ENCODE data around the gene ICAM2.
"Not testable (repeated sequence)": the region's sequence is repeated elsewhere in the genome, so short reads cannot be mapped to it uniquely, and the experiment has no call there.

The ICAM2 gene

DNA sequence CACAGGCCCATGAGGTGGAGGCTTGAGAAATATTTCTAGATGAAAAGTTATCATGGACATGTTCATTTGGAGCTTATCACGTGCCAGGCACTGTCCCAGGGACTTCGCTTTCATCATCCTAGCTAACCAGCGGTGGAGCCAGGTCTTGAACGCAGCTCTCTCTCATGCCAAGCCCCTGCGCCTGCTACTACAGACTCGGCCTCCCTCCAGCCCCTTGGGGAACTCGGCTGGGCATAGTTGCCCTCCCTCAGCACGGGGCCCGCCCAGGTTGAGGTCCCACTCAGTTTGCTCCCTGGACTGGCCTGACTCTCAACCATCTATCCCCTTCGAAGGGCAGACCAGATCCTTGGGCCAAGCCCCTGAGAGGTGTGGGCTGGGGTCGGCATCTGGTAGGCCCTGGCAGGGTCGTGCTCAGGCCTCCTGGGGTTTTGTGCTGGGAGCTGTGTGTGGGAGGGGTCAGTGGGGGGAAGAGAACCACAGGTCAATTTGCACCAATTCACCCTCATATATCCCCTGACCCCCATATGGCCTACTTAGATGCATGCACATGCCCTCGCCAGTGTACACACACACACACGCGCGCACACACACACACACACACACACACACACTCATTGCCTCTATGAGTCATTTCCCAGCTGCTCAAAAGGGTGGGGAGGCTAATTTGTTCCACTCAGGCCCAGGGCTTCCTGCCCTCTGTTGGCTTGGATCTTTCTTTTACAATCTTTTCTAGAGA is 35.6 kb downstream of the ICAM2 start:
- H3K9me3 Mint-ChIP-seq, result peaks cover 5 to 15% of the 10 kb centered on the region in 2 donors
- H3K4me3 Mint-ChIP-seq, result peak overlapping the region in 1 of 2 donors; percentile 31
- ATAC-seq (peak; percentile 90), DNase-seq (peak; percentile 68 to 74)
- peaks cover 36% of the 10 kb centered on the region for H3K4me1 Mint-ChIP-seq
- no peaks in the 10 kb centered on the region for H3K27me3 Mint-ChIP-seq
- H3K27ac Mint-ChIP-seq, result peak overlapping the region; percentile 78 to 83

DNA sequence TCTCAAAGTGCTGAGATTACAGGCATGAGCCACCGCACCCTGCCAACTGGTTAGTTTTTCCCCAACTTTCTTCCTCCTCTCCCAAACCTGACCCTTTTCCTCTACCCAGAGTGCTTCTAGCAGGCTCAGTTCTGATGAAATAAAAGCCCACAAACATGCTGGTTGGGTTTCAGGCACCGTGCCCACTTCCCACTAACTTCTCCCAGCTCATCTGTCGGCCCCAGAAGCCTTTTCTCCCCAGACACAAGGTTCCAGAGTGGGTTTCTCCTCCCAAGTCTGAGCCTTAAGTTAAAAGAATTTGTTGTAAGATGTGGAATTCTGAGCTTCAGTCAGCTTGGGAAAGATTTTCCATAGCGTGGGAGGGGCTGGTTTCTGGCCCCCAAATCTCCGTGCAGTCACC is 36.2 kb downstream of the ICAM2 start:
- ATAC-seq, result no peak
- Mint-ChIP-seq H3K4me1 (peaks cover 34% of the 10 kb centered on the region), H3K4me3 (no peak overlapping the region)

DNA sequence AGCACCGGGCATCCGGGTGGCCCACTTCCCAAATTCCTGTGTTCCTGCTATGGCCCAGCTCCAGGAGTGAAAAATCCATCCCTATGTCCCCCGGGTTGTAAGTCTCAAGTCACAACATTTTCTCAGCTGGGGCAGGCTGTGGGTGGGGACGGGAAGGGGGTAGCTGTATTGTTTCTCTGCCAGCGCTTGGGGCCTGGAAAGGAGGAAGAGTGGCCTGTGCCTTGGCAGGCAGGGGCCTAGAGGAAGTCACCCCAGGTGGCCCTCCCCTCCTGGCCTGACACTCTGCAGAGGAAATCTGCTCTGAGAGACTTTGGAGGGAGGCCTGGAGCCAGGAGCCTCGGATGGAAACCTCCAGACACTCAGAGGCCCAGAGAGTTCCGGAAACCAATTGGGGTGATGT is 37.1 kb downstream of the ICAM2 start:
- H3K9me3 Mint-ChIP-seq, result peaks cover 5 to 15% of the 10 kb centered on the region in 2 donors
- H3K27ac Mint-ChIP-seq, result no peak overlapping the region
- no peak overlapping the region for H3K4me3 Mint-ChIP-seq
- H3K4me1 Mint-ChIP-seq, result peaks cover 34% of the 10 kb centered on the region
- DNase-seq (no peak), ATAC-seq (no peak)
- no peaks in the 10 kb centered on the region for H3K27me3 Mint-ChIP-seq

More for the DNA sequence above, 36.2 kb downstream of the ICAM2 start:
- H3K27ac Mint-ChIP-seq, result peak overlapping the region in 1 of 2 donors; percentile 59
- H3K9me3 Mint-ChIP-seq, result peaks cover 5 to 15% of the 10 kb centered on the region in 2 donors
- H3K27me3 Mint-ChIP-seq, result no peaks in the 10 kb centered on the region
- no peak for DNase-seq

DNA sequence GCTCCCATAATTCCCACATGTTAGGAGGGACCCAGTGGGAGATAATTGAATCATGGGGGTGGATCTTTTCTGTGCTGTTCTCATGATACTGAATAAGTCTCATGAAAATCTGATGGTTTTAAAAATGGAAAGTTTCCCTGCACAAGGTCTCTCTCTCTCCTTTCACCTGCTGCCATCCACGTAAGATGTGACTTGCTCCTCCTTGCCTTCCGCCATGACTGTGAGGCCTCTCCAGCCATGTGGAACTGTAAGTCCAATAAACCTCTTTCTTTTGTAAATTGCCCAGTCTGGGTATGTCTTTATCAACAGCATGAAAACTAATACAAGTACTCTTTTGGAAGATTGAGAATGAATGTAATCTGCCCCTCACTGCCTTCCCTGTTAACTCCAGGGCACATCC is 37.8 kb downstream of the ICAM2 start:
- Mint-ChIP-seq H3K9me3 (peaks cover 5 to 15% of the 10 kb centered on the region in 2 donors), H3K27ac (peak overlapping the region in 1 of 2 donors; percentile 61), H3K4me1 (peaks cover 32% of the 10 kb centered on the region)
- ATAC-seq, DNase-seq, H3K27me3 Mint-ChIP-seq, H3K4me3 Mint-ChIP-seq: not testable (repeated sequence)

DNA sequence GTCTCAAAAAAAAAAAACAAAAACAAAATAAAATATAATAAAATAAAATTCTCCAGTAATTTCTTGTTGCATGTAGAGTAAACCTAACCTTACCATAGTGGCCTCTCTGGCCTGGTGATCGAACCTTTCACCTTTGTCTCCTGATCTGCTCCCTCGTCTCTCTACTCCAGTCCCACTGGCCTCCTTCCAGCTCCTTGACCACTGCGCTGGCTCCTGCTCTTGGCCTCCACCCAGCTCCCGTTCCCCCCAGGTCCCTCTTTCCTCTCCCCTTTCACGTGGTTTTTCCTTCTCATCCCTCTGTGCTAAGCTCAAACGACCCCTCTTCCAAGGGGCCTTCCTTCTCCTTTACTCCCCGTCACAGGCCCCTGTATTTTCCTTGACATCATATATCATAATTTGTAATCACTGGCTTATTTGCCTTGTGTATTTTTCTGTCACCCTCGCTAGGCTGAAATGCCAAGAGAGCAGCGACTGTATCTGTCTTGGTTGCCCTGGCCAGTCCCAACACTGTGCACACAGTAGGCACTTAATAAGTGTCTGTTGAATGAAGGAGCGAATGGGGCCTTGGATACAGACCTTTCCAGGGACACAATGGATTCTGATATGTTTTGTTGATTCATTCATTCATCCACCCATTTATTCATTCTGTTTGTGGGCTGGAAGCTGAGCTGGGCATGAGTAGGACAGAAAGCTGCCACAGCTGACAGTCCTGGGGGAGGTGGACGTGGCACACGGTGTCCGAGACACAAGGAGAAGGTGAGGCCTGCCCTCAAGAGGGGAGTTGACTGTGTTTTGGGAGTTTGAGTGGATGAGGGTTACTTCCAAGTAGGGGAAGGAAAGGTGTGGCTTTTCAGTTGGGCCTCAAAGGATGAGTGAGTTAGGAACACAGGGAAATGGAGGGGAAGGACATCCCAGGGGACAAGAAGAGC is 41.9 kb downstream of the ICAM2 start:
- ATAC-seq, result no peak
- no peak overlapping the region for H3K4me3 Mint-ChIP-seq
- H3K27me3 Mint-ChIP-seq, result peaks cover 16% of the 10 kb centered on the region
- H3K4me1 Mint-ChIP-seq, result peaks cover 19% of the 10 kb centered on the region
- H3K27ac Mint-ChIP-seq, result no peak overlapping the region
- H3K9me3 Mint-ChIP-seq, result peaks cover 5 to 15% of the 10 kb centered on the region in 2 donors
- no peak for DNase-seq

DNA sequence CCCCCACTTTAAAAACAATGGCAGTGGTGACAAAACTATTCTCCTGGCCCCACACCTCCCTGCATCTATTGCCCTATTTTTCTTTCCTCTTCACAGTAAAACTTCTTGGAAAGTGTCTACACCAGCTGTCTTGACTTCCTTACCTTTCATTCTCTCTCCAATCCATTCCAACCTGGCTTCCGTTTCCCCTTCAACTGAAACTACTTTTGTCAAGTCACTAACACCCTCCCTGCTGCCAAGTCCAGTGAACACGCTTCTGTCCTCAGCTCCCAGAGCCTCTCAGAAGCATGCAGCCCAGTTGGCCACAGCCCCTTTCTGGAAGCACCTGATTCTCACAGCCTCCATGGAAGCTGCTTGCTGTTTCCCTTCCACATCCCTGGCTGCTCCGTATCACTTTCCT is 43.7 kb downstream of the ICAM2 start:
- peaks cover 19% of the 10 kb centered on the region for H3K4me1 Mint-ChIP-seq
- no peak overlapping the region for H3K27ac Mint-ChIP-seq
- H3K9me3 Mint-ChIP-seq, result peaks cover 0 to under 1% of the 10 kb centered on the region in 2 donors
- H3K27me3 Mint-ChIP-seq, result peaks cover 16% of the 10 kb centered on the region
- H3K4me3 Mint-ChIP-seq, result no peak overlapping the region
- ATAC-seq, result no peak
- no peak for DNase-seq

DNA sequence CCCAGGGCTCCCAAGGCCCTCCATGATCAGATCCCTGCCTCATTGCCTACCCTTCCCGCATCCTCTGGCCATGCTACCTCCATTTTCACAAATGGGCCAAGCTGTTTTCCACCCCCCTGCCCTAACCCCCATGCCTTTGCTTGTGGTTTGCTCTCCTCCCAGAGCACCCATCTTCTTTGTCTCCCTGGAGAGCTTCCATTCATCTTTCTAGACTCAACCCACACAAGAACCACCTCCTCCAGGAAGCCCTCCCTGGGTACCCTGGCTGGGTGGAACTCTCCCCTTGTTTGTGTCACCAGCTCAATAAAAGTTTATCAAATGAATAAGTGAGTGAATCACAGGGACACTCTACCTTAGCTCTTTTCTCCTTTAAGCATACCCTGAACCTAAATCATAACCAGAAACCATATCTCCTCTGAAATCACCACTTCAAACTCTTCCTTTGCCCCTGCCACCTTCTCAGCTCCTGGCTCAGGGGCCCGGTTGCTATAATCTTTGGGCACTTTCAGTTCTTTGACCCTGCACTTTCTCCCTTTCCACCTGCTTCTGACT is 44.8 kb downstream of the ICAM2 start:
- H3K4me3 Mint-ChIP-seq, result no peak overlapping the region
- DNase-seq (no peak), ATAC-seq (no peak)
- no peaks in the 10 kb centered on the region for H3K9me3 Mint-ChIP-seq
- peak overlapping the region in 1 of 2 donors; percentile 3 for H3K27ac Mint-ChIP-seq
- peaks cover 16% of the 10 kb centered on the region for H3K27me3 Mint-ChIP-seq
- peaks cover 19% of the 10 kb centered on the region for H3K4me1 Mint-ChIP-seq

DNA sequence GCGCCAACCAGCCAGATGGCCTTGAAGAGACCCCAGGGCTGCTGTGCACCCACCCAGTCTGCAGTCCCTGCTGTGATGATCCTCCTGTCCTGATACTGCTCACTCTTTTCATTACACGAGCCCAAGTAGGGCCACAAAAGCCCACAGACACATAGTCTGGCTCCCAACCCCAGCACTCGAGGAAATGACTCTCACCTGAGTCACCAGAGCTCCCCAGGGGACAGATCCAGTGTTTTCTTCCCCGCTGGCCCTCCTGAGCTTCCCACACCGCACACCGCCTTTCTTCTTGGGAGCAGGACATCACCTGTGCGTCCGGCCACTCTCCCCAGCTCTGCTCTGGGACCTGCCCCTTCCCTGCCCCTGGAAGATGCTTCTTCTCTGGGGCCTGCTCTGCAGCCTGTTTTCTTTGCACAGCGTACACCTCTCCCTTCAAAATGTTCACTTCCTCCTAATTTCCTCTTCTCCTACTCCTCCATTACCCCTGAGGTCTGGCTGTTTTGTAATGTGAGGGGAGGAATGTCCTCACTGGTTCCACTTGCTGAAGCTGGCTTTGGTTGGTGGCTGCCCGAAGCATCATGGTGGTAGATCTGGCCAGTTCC is 45.7 kb downstream of the ICAM2 start:
- Mint-ChIP-seq H3K9me3 (no peaks in the 10 kb centered on the region), H3K27ac (peak overlapping the region; percentile 30 to 73), H3K4me3 (no peak overlapping the region), H3K4me1 (peaks cover 19% of the 10 kb centered on the region), H3K27me3 (peaks cover 16% of the 10 kb centered on the region)
- no peak for ATAC-seq
- DNase-seq, result no peak

DNA sequence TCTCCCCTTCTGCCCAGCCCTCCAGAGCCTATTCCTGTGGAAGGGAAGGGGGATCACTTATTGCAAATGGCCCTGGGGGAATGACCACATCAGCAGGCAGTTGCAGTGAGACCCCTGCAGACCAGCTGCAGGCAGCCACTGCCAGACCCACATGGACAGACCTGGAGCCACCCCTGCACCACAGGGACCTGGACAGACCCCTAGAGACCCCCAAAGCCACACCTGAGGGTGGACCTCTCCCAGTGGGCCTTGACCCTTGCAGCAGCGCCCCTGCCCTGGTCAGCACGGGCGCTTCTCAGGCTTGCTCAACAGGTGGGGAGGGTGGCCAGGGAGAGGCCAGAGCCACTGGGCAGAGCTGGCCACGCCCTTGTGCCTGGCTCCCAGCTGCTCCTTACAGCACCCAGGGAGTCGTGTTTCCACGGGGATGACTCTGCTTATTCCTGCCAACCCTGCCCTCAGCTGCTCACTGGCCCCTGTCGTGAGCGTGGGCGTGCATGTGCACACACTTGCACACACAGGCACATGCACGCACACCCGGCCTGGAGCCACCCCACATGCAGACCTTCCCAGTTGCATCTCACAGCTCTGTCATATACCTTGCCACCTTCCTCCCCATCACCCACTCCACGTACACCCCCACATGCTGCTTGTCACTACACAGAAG is 46.4 kb downstream of the ICAM2 start:
- no peaks in the 10 kb centered on the region for H3K9me3 Mint-ChIP-seq
- no peak overlapping the region for H3K27ac Mint-ChIP-seq
- peaks cover 16% of the 10 kb centered on the region for H3K27me3 Mint-ChIP-seq
- no peak overlapping the region for H3K4me3 Mint-ChIP-seq
- peak; percentile 11 for ATAC-seq
- no peak for DNase-seq
- H3K4me1 Mint-ChIP-seq, result peaks cover 19% of the 10 kb centered on the region

DNA sequence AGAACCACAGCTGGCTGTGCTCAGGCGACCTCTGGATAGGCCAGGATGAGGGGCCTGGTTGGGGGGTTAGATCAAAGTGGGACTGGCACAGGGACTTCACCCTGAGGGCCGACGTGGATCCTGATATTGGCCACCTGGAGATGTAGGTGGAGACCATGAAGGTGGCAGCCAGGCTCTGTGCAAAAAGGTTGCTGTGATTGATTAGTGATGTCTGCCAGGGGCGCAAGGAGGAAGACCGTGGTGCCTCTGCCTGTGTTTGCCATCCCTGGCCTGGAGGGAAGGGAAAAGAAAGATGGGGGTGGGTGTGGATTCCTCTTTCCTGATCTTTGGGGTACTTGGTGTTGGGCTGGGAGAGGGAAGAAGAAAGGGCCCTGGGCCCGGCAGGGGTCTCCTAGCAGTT is 47.2 kb downstream of the ICAM2 start:
- H3K4me1 Mint-ChIP-seq, result peaks cover 19% of the 10 kb centered on the region
- no peak for DNase-seq
- H3K4me3 Mint-ChIP-seq, result no peak overlapping the region
- no peak for ATAC-seq
- no peaks in the 10 kb centered on the region for H3K9me3 Mint-ChIP-seq
- H3K27ac Mint-ChIP-seq, result no peak overlapping the region
- peaks cover 16% of the 10 kb centered on the region for H3K27me3 Mint-ChIP-seq

DNA sequence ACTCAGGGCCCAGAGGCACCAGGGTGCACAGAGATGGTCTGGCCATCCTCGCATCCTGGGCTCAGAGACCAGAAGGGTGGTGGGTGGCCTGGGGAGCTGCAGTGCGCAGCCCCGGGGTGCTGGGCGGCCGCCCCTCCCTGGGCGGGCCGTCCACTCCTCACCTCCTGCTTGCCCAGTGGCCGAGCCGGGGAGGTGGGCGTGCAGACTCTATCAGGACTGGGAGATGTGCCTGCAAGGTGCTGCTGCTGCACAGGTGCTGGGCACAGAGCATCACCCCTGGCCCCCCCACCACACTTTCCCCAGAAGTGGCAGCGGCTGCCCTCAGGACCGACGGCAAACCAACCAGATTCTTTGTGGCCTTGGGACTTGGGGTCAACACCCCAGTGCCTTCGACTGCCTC is 47.6 kb downstream of the ICAM2 start, which contains the start of gene SCN4A:
Gene SCN4A (minus strand): TSS at position 123 of the 400 bp plus-strand sequence. CDS start 77 bp downstream, at position 46.
- Mint-ChIP-seq H3K4me1 (peaks cover 19% of the 10 kb centered on the region), H3K27me3 (peaks cover 16% of the 10 kb centered on the region), H3K4me3 (no peak within 1 kb of the TSS), H3K9me3 (no peaks in the 10 kb centered on the region), H3K27ac (no peak within 1 kb of the TSS)
- DNase-seq (no peak), ATAC-seq (no peak)

DNA sequence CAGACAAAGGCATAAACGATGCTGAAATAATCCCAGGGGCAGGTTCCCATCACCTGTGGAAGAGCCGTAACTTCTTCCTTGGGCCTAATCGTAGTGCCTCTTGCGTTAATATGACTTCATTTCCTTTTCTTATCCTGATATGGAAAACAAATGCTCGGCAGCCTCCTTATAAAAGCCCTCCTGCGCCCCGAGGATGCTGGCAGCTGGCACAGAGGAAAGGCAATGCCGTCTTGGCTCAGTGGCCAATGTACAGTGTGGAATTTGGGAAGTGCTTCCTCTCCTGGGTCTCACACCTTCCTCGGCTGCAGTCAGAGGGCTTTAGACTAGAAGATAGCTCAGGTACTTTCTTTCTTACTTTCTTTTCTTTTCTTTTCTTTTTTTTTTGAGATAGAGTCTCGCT is 51.2 kb downstream of the ICAM2 start:
- H3K9me3 Mint-ChIP-seq, result no peaks in the 10 kb centered on the region
- no peaks in the 10 kb centered on the region for H3K27me3 Mint-ChIP-seq
- DNase-seq (no peak), ATAC-seq (no peak)
- H3K4me1 Mint-ChIP-seq, result peaks cover 23% of the 10 kb centered on the region
- no peak overlapping the region for H3K27ac Mint-ChIP-seq
- no peak overlapping the region for H3K4me3 Mint-ChIP-seq

DNA sequence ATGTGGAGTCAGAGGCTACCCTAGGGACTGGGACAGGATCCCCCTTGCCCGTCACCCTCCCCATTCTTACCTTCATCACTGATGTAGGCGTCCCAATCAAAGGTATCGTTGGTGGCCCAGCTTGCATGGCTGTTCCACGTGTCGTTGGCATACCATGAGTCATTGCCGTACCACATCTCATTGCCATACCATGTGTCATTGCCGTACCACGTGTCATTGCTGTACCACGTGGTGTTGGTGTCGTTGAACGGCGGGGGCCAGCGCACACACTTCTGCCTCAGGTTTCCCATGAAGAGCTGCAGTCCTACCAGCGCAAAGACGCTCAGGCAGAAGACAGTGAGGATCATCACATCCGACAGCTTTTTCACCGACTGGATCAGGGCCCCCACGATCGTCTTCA is 52.5 kb downstream of the ICAM2 start:
- Mint-ChIP-seq H3K4me3 (no peak overlapping the region), H3K27ac (no peak overlapping the region), H3K4me1 (peaks cover 21% of the 10 kb centered on the region), H3K27me3 (no peaks in the 10 kb centered on the region), H3K9me3 (no peaks in the 10 kb centered on the region)
- DNase-seq, result no peak
- no peak for ATAC-seq

DNA sequence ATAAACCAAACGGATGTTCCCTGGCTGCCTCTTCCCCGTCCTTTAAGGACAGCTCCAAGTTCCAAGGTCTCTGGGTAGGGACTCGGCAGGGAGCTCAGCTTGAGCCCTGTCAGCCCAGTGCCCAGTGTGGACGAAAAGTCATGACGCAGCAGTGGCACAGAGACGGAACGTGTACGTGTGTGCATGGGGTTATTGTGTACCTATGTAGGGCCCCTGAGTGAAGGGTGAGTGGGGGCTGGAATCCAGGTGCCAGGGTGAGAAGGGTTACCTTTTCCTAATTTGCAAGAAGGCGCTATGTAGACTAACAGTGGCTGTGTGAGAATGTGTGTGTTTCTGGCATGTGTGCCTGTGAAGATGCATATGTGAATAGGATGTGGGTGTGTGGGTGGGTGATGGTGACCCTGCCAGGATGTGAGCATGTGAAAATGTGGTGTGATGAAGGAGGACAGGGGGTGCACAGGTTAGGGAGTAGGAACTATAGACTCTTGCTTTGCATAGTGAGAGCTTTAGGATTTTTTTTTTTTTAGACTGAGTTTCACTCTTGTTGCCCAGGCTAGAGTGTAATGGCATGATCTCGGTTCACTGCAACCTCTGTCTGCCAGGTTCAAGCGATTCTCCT is 53.7 kb downstream of the ICAM2 start:
- Mint-ChIP-seq H3K4me3 (peak overlapping the region in 1 of 2 donors; percentile 27), H3K27ac (no peak overlapping the region)
- peak; percentile 46 to 68 for DNase-seq

More for the DNA sequence above, 53.7 kb downstream of the ICAM2 start:
- Mint-ChIP-seq H3K9me3 (no peaks in the 10 kb centered on the region), H3K27me3 (no peaks in the 10 kb centered on the region), H3K4me1 (peaks cover 28% of the 10 kb centered on the region)
- peak; percentile 97 for ATAC-seq

All from stimulated activated naive CD8-positive, alpha-beta T cell treated with anti-CD3 and anti-CD28 coated beads, Interleukin-15, amount 100 ng/mL, for 72 hours (primary cell).